SU-DHL-6 (cell line): ENCODE measurements around the gene SH3BGR.

ENCODE experiments used
- CTCF ChIP-seq: fragments of 200-600 bp; sonication (generic); IDR thresholded peaks from one replicate; pipeline ENCODE4 v1.5.1; 2017; ENCODE audit warnings: antibody characterized with exemption, mild to moderate bottlenecking, low read length, moderate library complexity; ENCODE audit not compliant: insufficient read depth, poor library complexity, severe bottlenecking
- EZH2phosphoT487 ChIP-seq: fragments of 200-600 bp; sonication (generic), shearing (Covaris generic); conservative IDR thresholded peaks from 2 replicates; pipeline ENCODE4 v1.6.1; 2018; ENCODE audit warnings: mild to moderate bottlenecking, antibody characterized with exemption, low read length, moderate library complexity, mixed read lengths

GRCh38 chr21:39430457-39430856 is 21.3 kb upstream of the SH3BGR start:
- TF ChIP-seq CTCF, result no peak
- no peak for TF ChIP-seq EZH2phosphoT487
